ENCODE measurements around the gene RGS6.
"Not testable (repeated sequence)": the region's sequence is repeated elsewhere in the genome, so short reads cannot be mapped to it uniquely, and the experiment has no call there.

Gene RGS6

GRCh38 chr14:71932229-71932981, at the start of gene RGS6:
RGS6 (plus strand) TSS chr14:71932429.
- peak; percentile 18 to 33 for DNase-seq

- DNase-seq = no peak
Observed at GRCh38 chr14:71883094-71883493, 49.1 kb upstream of the RGS6 start.

GRCh38 chr14:71885301-71885700, 46.9 kb upstream of the RGS6 start:
- no peak for DNase-seq

GRCh38 chr14:71887802-71888201, 44.4 kb upstream of the RGS6 start:
- not testable (repeated sequence) for DNase-seq

GRCh38 chr14:71890541-71890940, 41.7 kb upstream of the RGS6 start:
- DNase-seq = no peak

GRCh38 chr14:71891185-71891584, 41.0 kb upstream of the RGS6 start:
- DNase-seq = no peak

- DNase-seq = no peak
Observed at GRCh38 chr14:71891970-71892369, 40.3 kb upstream of the RGS6 start.

GRCh38 chr14:71905031-71905430, 27.2 kb upstream of the RGS6 start:
- no peak for DNase-seq

- DNase-seq = no peak
Observed at GRCh38 chr14:71905860-71906259, 26.4 kb upstream of the RGS6 start.

- no peak for DNase-seq
Observed at GRCh38 chr14:71907793-71908515, 24.3 kb upstream of the RGS6 start.

- no peak for DNase-seq
Observed at GRCh38 chr14:71911669-71912068, 20.6 kb upstream of the RGS6 start.

GRCh38 chr14:71913342-71913741, 18.9 kb upstream of the RGS6 start:
- DNase-seq = no peak

GRCh38 chr14:71918955-71919354, 13.3 kb upstream of the RGS6 start:
- DNase-seq = no peak

GRCh38 chr14:71923513-71923912, 8.7 kb upstream of the RGS6 start:
- DNase-seq = no peak

- peak; percentile 7 to 35 for DNase-seq
Observed at GRCh38 chr14:71931492-71932228, 569 bp upstream of the RGS6 start.

- peak; percentile 22 to 32 for DNase-seq
Observed at GRCh38 chr14:71933001-71933587, 865 bp downstream of the RGS6 start.

- not testable (repeated sequence) for DNase-seq
Observed at GRCh38 chr14:71938273-71938672, 6.0 kb downstream of the RGS6 start.

- not testable (repeated sequence) for DNase-seq
Observed at GRCh38 chr14:71939344-71939743, 7.1 kb downstream of the RGS6 start.

- not testable (repeated sequence) for DNase-seq
Observed at GRCh38 chr14:71940500-71940899, 8.3 kb downstream of the RGS6 start.

GRCh38 chr14:71941616-71942015, 9.4 kb downstream of the RGS6 start:
- not testable (repeated sequence) for DNase-seq

- DNase-seq = no peak
Observed at GRCh38 chr14:71942904-71943694, 10.9 kb downstream of the RGS6 start.

- no peak for DNase-seq
Observed at GRCh38 chr14:71943695-71944018, 11.4 kb downstream of the RGS6 start.
